ENCODE results near the gene CDC42EP2. TPM values are rescaled to one million over a fixed set of nuclear protein-coding genes. Genes with fewer than 3 reads are reported as not detected.

The CDC42EP2 gene
- 1 to 10 TPM in 1 of 2 experiments, not detected in 1; 1.4 TPM for total RNA-seq

- ATAC-seq (peak; percentile 96), DNase-seq (peak; percentile 79)
- Mint-ChIP-seq H3K9me3 (ENCODE audit: low read depth) (no peaks in the 10 kb centered on the region), H3K4me1 (peaks cover 6% of the 10 kb centered on the region), H3K4me3 (peak within 1 kb of the TSS; percentile 70), H3K27ac (no peak within 1 kb of the TSS), H3K27me3 (peaks cover 12% of the 10 kb centered on the region), H3K36me3 (no peaks in the 10 kb centered on the region)
- CTCF ChIA-PET, result interaction anchor here (0.6 to 7.2 kb wide), 46 partner anchors 9 to 467 kb away, joined by 3 to 200 read pairs (median 5); partner anchors contain the start of genes CAPN1, DPF2, FAU and MAJIN
Measured at GRCh38 chr11:65314501-65315203, at the start of gene CDC42EP2. TSS of gene CDC42EP2 (plus strand) at chr11:65314866. CDS start at chr11:65320899, 6,033 bp downstream.

GRCh38 chr11:65266210-65266609, 48.5 kb upstream of the CDC42EP2 start:
- peak overlapping the region; percentile 2 for H3K27ac Mint-ChIP-seq
- no peak for DNase-seq
- peaks cover 31% of the 10 kb centered on the region for H3K4me1 Mint-ChIP-seq
- peaks cover 47% of the 10 kb centered on the region for H3K36me3 Mint-ChIP-seq
- CTCF ChIA-PET, result interaction anchor here (0.8 to 2.8 kb wide), 5 partner anchors 9 to 63 kb away, joined by 4 to 16 read pairs (median 5); partner anchors contain the start of gene CDC42EP2
- no peak overlapping the region for H3K4me3 Mint-ChIP-seq
- no peaks in the 10 kb centered on the region for H3K27me3 Mint-ChIP-seq
- ATAC-seq, result no peak
- H3K9me3 Mint-ChIP-seq (ENCODE audit: low read depth), result no peaks in the 10 kb centered on the region

GRCh38 chr11:65274735-65275682, 39.7 kb upstream of the CDC42EP2 start:
- Mint-ChIP-seq H3K27me3 (no peaks in the 10 kb centered on the region), H3K9me3 (ENCODE audit: low read depth) (no peaks in the 10 kb centered on the region), H3K27ac (no peak overlapping the region), H3K4me3 (no peak overlapping the region), H3K4me1 (peaks cover 20% of the 10 kb centered on the region), H3K36me3 (peaks cover 51% of the 10 kb centered on the region)
- peak; percentile 63 for ATAC-seq
- peak; percentile 49 for DNase-seq
- CTCF ChIA-PET, result interaction anchor here (0.6 to 8.8 kb wide), 24 partner anchors 9 to 262 kb away, joined by 3 to 81 read pairs (median 4); partner anchors contain the start of genes CAPN1, CDC42EP2, DPF2 and POLA2

- CTCF ChIA-PET, result interaction anchor here (0.6 to 8.8 kb wide), 17 partner anchors 10 to 235 kb away, joined by 3 to 81 read pairs (median 4); partner anchors contain the start of genes CDC42EP2, DPF2 and POLA2
- ATAC-seq, result no peak
- H3K4me1 Mint-ChIP-seq, result peaks cover 24% of the 10 kb centered on the region
- H3K36me3 Mint-ChIP-seq, result peaks cover 51% of the 10 kb centered on the region
- no peaks in the 10 kb centered on the region for H3K27me3 Mint-ChIP-seq
- DNase-seq, result no peak
- H3K9me3 Mint-ChIP-seq (ENCODE audit: low read depth), result no peaks in the 10 kb centered on the region
- H3K4me3 Mint-ChIP-seq, result no peak overlapping the region
- H3K27ac Mint-ChIP-seq, result no peak overlapping the region
Measured at GRCh38 chr11:65275906-65276305, 38.8 kb upstream of the CDC42EP2 start.

GRCh38 chr11:65277631-65278277, 36.9 kb upstream of the CDC42EP2 start:
- Mint-ChIP-seq H3K36me3 (peaks cover 56% of the 10 kb centered on the region), H3K4me1 (peaks cover 24% of the 10 kb centered on the region)
- ATAC-seq, result no peak

GRCh38 chr11:65278356-65278755, 36.3 kb upstream of the CDC42EP2 start:
- CTCF ChIA-PET, result interaction anchor here (2.4 to 8.8 kb wide), 3 partner anchors 16 to 53 kb away, joined by 9 to 81 read pairs (median 15); partner anchors contain the start of genes CDC42EP2, DPF2 and POLA2
- H3K4me1 Mint-ChIP-seq, result peaks cover 24% of the 10 kb centered on the region
- peaks cover 54% of the 10 kb centered on the region for H3K36me3 Mint-ChIP-seq
- ATAC-seq (no peak), DNase-seq (no peak)
- H3K27me3 Mint-ChIP-seq, result no peaks in the 10 kb centered on the region
- H3K9me3 Mint-ChIP-seq (ENCODE audit: low read depth), result no peaks in the 10 kb centered on the region
- no peak overlapping the region for H3K4me3 Mint-ChIP-seq
- no peak overlapping the region for H3K27ac Mint-ChIP-seq

More at GRCh38 chr11:65277631-65278277, 36.9 kb upstream of the CDC42EP2 start:
- DNase-seq, result no peak
- H3K27ac Mint-ChIP-seq, result no peak overlapping the region
- no peaks in the 10 kb centered on the region for H3K27me3 Mint-ChIP-seq
- CTCF ChIA-PET, result interaction anchor here (0.6 to 8.8 kb wide), 5 partner anchors 15 to 77 kb away, joined by 3 to 81 read pairs (median 9); partner anchors contain the start of genes CDC42EP2, DPF2 and POLA2
- H3K4me3 Mint-ChIP-seq, result no peak overlapping the region
- no peaks in the 10 kb centered on the region for H3K9me3 Mint-ChIP-seq (ENCODE audit: low read depth)

GRCh38 chr11:65279279-65279678, 35.4 kb upstream of the CDC42EP2 start:
- Mint-ChIP-seq H3K27me3 (no peaks in the 10 kb centered on the region), H3K27ac (peak overlapping the region; percentile 62), H3K9me3 (ENCODE audit: low read depth) (no peaks in the 10 kb centered on the region), H3K4me3 (no peak overlapping the region), H3K4me1 (peaks cover 24% of the 10 kb centered on the region), H3K36me3 (peaks cover 57% of the 10 kb centered on the region)
- DNase-seq (no peak), ATAC-seq (no peak)
- CTCF ChIA-PET, result interaction anchor here (0.8 to 8.8 kb wide), 6 partner anchors 10 to 55 kb away, joined by 3 to 81 read pairs (median 6); partner anchors contain the start of genes CDC42EP2, DPF2 and POLA2

- CTCF ChIA-PET, result interaction anchor here (0.8 to 8.8 kb wide), 8 partner anchors 9 to 55 kb away, joined by 3 to 81 read pairs (median 4); partner anchors contain the start of genes CDC42EP2, DPF2 and POLA2
- peak; percentile 61 for DNase-seq
- peaks cover 61% of the 10 kb centered on the region for H3K36me3 Mint-ChIP-seq
- peaks cover 24% of the 10 kb centered on the region for H3K4me1 Mint-ChIP-seq
- no peaks in the 10 kb centered on the region for H3K27me3 Mint-ChIP-seq
- no peak overlapping the region for H3K4me3 Mint-ChIP-seq
- H3K9me3 Mint-ChIP-seq (ENCODE audit: low read depth), result no peaks in the 10 kb centered on the region
- H3K27ac Mint-ChIP-seq, result peak overlapping the region; percentile 62
- ATAC-seq, result peak; percentile 68
Measured at GRCh38 chr11:65279741-65280440, 34.8 kb upstream of the CDC42EP2 start.

- no peak overlapping the region for H3K4me3 Mint-ChIP-seq
- DNase-seq, result no peak
- H3K27me3 Mint-ChIP-seq, result no peaks in the 10 kb centered on the region
- no peak for ATAC-seq
- CTCF ChIA-PET, result interaction anchor here (0.8 to 8.8 kb wide), 7 partner anchors 13 to 54 kb away, joined by 3 to 81 read pairs (median 4); partner anchors contain the start of genes CDC42EP2, DPF2 and POLA2
- H3K36me3 Mint-ChIP-seq, result peaks cover 62% of the 10 kb centered on the region
- peaks cover 24% of the 10 kb centered on the region for H3K4me1 Mint-ChIP-seq
- H3K27ac Mint-ChIP-seq, result peak overlapping the region; percentile 62
- H3K9me3 Mint-ChIP-seq (ENCODE audit: low read depth), result no peaks in the 10 kb centered on the region
Measured at GRCh38 chr11:65280646-65281045, 34.0 kb upstream of the CDC42EP2 start.

- CTCF ChIA-PET, result interaction anchor here (1.0 to 1.7 kb wide), 6 partner anchors 11 to 105 kb away, joined by 3 to 4 read pairs (median 3); partner anchors contain the start of gene CAPN1
- H3K36me3 Mint-ChIP-seq, result peaks cover 49% of the 10 kb centered on the region
Measured at GRCh38 chr11:65286686-65287085, 28.0 kb upstream of the CDC42EP2 start.

GRCh38 chr11:65287601-65288000, 27.1 kb upstream of the CDC42EP2 start:
- CTCF ChIA-PET, result interaction anchor here (1.0 to 1.6 kb wide), 4 partner anchors 22 to 129 kb away, joined by 3 to 6 read pairs (median 4); no protein-coding TSS in a partner anchor
- Mint-ChIP-seq H3K36me3 (peaks cover 47% of the 10 kb centered on the region), H3K9me3 (ENCODE audit: low read depth) (no peaks in the 10 kb centered on the region), H3K4me1 (peaks cover 5% of the 10 kb centered on the region), H3K27me3 (no peaks in the 10 kb centered on the region), H3K4me3 (no peak overlapping the region), H3K27ac (no peak overlapping the region)
- DNase-seq (no peak), ATAC-seq (no peak)

More at GRCh38 chr11:65286686-65287085, 28.0 kb upstream of the CDC42EP2 start:
- Mint-ChIP-seq H3K27ac (no peak overlapping the region), H3K4me3 (no peak overlapping the region), H3K9me3 (ENCODE audit: low read depth) (no peaks in the 10 kb centered on the region), H3K27me3 (no peaks in the 10 kb centered on the region), H3K4me1 (peaks cover 5% of the 10 kb centered on the region)
- DNase-seq (no peak), ATAC-seq (no peak)

Data from activated CD8-positive, alpha-beta memory T cell treated with anti-CD3 and anti-CD28 coated beads, Interleukin-2, amount 10 ng/mL, durations not matched to agents 7 days and 5 days (primary cell).